Activated CD4-positive, alpha-beta T cell treated with anti-CD3 and anti-CD28 coated beads, Interleukin-2, amount 50 U/mL, for 16 hours (primary cell): Measurements from ENCODE around the gene RFPL2.
"Not testable (repeated sequence)": the region's sequence is repeated elsewhere in the genome, so short reads cannot be mapped to it uniquely, and the experiment has no call there.

Source experiments
- DNase-seq: peaks from one replicate; pipeline ENCODE4 v3.0.0-alpha.2; 2020

Gene RFPL2

GRCh38 chr22:32205974-32206773 is 1.3 kb upstream of the RFPL2 start:
- DNase-seq: no peak

- no peak for DNase-seq
Observed at GRCh38 chr22:32204040-32204855, 625 bp downstream of the RFPL2 start.

GRCh38 chr22:32203181-32204039 is 1.5 kb downstream of the RFPL2 start:
- no peak for DNase-seq

- DNase-seq: peak; percentile 38
Observed at GRCh38 chr22:32202539-32203180, 2.2 kb downstream of the RFPL2 start.

GRCh38 chr22:32202161-32202538 is 2.7 kb downstream of the RFPL2 start:
- DNase-seq: no peak

- peak; percentile 16 for DNase-seq
Observed at GRCh38 chr22:32200752-32201151, 4.1 kb downstream of the RFPL2 start.

GRCh38 chr22:32199961-32200360 is 4.9 kb downstream of the RFPL2 start:
- no peak for DNase-seq

- no peak for DNase-seq
Observed at GRCh38 chr22:32199341-32199740, 5.5 kb downstream of the RFPL2 start.

- not testable (repeated sequence) for DNase-seq
Observed at GRCh38 chr22:32197553-32198226, 7.2 kb downstream of the RFPL2 start.

- not testable (repeated sequence) for DNase-seq
Observed at GRCh38 chr22:32195900-32196299, 9.0 kb downstream of the RFPL2 start.

GRCh38 chr22:32193346-32193745 is 11.5 kb downstream of the RFPL2 start:
- not testable (repeated sequence) for DNase-seq

- not testable (repeated sequence) for DNase-seq
Observed at GRCh38 chr22:32191021-32191420, 13.9 kb downstream of the RFPL2 start.

GRCh38 chr22:32185821-32186220 is 19.1 kb downstream of the RFPL2 start:
- no peak for DNase-seq

- no peak for DNase-seq
Observed at GRCh38 chr22:32183625-32184024, 21.2 kb downstream of the RFPL2 start.

- DNase-seq: no peak
Observed at GRCh38 chr22:32181043-32181442, 23.8 kb downstream of the RFPL2 start.

- DNase-seq: no peak
Observed at GRCh38 chr22:32177221-32177765, 27.6 kb downstream of the RFPL2 start.

- DNase-seq: no peak
Observed at GRCh38 chr22:32175683-32176644, 28.9 kb downstream of the RFPL2 start.

- DNase-seq: no peak
Observed at GRCh38 chr22:32175115-32175514, 29.8 kb downstream of the RFPL2 start.

GRCh38 chr22:32165681-32166080 is 39.2 kb downstream of the RFPL2 start:
- DNase-seq: no peak

- no peak for DNase-seq
Observed at GRCh38 chr22:32164075-32164860, 40.6 kb downstream of the RFPL2 start.
